ENCODE data around the gene LGALS7B.
"Not testable (repeated sequence)": the region's sequence is repeated elsewhere in the genome, so short reads cannot be mapped to it uniquely, and the experiment has no call there.

- not testable (repeated sequence) for TF ChIP-seq CTCF (IDR thresholded peaks at IDR 0.05; ENCODE audit: insufficient read depth, low read depth, low read length); EZH2 (IDR thresholded peaks at IDR 0.05; ENCODE audit: insufficient read depth, low read length)
These were observed 40.2 kb downstream of the LGALS7B start for GRCh38 chr19:38829203-38829602.
